Body of pancreas (tissue), 4 donors: ENCODE data around the gene DNAJB14.

ENCODE experiments used
- CTCF ChIP-seq, 7 experiments: fragments of 450-650 bp in 4 of 7; fragments of 200-600 bp in 3 of 7; sonication (generic) in 3 of 7; IDR thresholded peaks; one replicate each; pipeline ENCODE4 v1.5.1; 2016 to 2019; ENCODE audit warnings: antibody characterized with exemption in 7 of 7
- POLR2A ChIP-seq, 3 donors: fragments of 450-650 bp; IDR thresholded peaks; one replicate each; pipeline ENCODE4 v1.6.1; 2016; ENCODE audit warnings: antibody characterized with exemption in 3 of 3, mild to moderate bottlenecking in 2 of 3

- no peak for TF ChIP-seq POLR2A (IDR thresholded peaks at IDR 0.05)
- no peak for TF ChIP-seq CTCF (IDR thresholded peaks at IDR 0.05)
Observed at GRCh38 chr4:99986792-99987191, 40.4 kb upstream of the DNAJB14 start.
